ENCODE measurements around the gene LGR4. TPM values are rescaled to one million over a fixed set of nuclear protein-coding genes. Genes with fewer than 3 reads are reported as not detected.

The LGR4 gene
- total and polyA plus RNA-seq, 9 of the 15 experiments (the other 6 are each of a cell fraction or from before 2014, with no cell fraction given), result 0.94 to 10.1 (median 5.8) TPM

DNA sequence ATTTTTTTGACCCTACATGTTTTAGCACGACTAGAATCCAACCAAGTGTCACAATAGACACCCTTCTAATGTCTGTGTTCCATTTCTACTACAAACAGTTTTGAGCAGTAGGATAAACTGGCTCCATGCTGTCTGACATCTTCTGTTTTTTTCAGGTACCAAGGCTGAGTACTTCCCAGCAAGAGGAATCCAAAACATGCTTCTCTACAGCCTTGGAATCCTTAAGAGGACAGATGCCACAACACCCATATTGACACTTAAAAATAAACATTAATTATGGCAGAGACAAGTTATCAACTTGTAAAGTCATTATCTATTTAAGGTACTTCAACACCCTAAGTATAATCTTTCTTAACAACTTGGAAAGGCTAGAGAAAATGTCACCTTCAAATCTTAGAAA is 54.2 kb downstream of the LGR4 start:
- Histone ChIP-seq H3K79me2 (ENCODE audit: control insufficient read depth, insufficient read depth, low read length) (peaks cover 43% of the 10 kb centered on the region; the same call in 2 of the 3 replicates), H3K4me1 (replicated peaks in 1 of 2; ENCODE audit: control insufficient read depth in 2 of 2, insufficient read depth in 2 of 2, low read length in 2 of 2) (peaks cover 6 to 72% of the 10 kb centered on the region in 2 experiments; a peak in 4 of 5 replicates), H3K9me1 (ENCODE audit: control insufficient read depth, insufficient read depth, low read length) (no peaks in the 10 kb centered on the region), H3K36me3 (ENCODE audit: control insufficient read depth, insufficient read depth, low read length) (no peaks in the 10 kb centered on the region), H2AFZ (ENCODE audit: low read depth, low read length) (no peak overlapping the region), H3K4me2 (ENCODE audit: insufficient read depth, low read length) (no peak overlapping the region), H3K27ac (ENCODE audit: extremely low read depth, low read depth, low read length) (peak overlapping the region; percentile 27; the same call in 2 of the 3 replicates), H3K9me3 (replicated peaks; ENCODE audit: control insufficient read depth, insufficient read depth, low read depth, low read length) (no peaks in the 10 kb centered on the region), H3K4me3 (no peak overlapping the region), H4K20me1 (replicated peaks; ENCODE audit: control insufficient read depth, insufficient read depth, low read length) (no peaks in the 10 kb centered on the region), H3K27me3 (ENCODE audit: control insufficient read depth in 2 of 2, insufficient read depth in 2 of 2, low read length in 2 of 2) (no peaks in the 10 kb centered on the region), H3K9ac (ENCODE audit: insufficient read depth in 1 of 2, low read depth in 2 of 2, low read length in 2 of 2) (no peak overlapping the region)
- ATAC-seq (no peak), DNase-seq (ENCODE audit: extremely low read depth in 1 of 4, low spot score in 3 of 4) (no peak), FAIRE-seq (no peak)
- no peak for TF ChIP-seq JUNB (CRISPR knock-in tag; conservative IDR thresholded peaks at IDR 0.05)
- TF ChIP-seq BMI1 (IDR thresholded peaks at IDR 0.05; ENCODE audit: low read length), result no peak
- TF ChIP-seq FOXJ2 (tag; IDR thresholded peaks at IDR 0.05), result no peak
- no peak for TF ChIP-seq SNIP1 (IDR thresholded peaks at IDR 0.05; ENCODE audit: low read depth)
- WGBS (ENCODE audit: insufficient coverage, low coverage, missing lambda C conversion rate), result 17% methylated on average over 1 of the region's 1 CpG
- BruUV-seq (replicated peaks), result no TSS peak
- in situ Hi-C loops (cut with MboI), result no loop called here
- ChIA-PET POLR2A (no interaction called here), CTCF (ENCODE audit: low intra/inter-chr PET ratio) (no interaction called here)
- intact Hi-C loops (cut with micrococcal nuclease), result no loop called here

DNA sequence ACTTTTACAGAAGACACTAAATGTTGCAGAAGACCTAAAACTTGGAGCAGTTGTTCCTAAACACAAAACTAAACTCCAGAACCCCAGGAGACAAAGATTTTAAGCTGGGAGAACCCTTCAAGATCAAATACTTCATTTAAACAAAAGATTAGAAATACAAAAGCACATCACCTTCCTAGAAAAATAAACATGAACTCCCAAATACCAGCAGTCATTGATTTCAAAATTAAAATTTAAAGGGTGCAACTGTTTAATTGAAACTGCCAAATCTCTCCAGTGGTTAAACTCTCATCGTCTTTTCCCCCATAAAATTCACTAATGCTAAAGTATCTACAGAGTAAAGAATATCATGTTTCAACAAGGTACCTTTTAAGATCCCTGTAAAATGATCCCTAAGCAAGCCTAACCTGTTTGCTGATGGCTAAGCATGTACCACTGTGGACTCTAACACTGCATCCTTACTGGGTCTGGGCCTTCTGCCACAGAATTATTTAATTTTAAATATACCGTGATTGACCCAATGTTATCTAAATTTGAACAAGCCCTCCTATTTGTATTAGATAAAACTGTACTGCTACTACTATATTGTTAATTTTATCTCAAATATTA is 55.9 kb downstream of the LGR4 start:
- peaks cover 32% of the 10 kb centered on the region; the same call in 2 of the 3 replicates for H3K79me2 ChIP-seq (ENCODE audit: control insufficient read depth, insufficient read depth, low read length)
- no peaks in the 10 kb centered on the region for H3K9me1 ChIP-seq (ENCODE audit: control insufficient read depth, insufficient read depth, low read length)
- H3K4me3 ChIP-seq, result no peak overlapping the region
- H3K4me1 ChIP-seq (replicated peaks in 1 of 2; ENCODE audit: control insufficient read depth in 2 of 2, insufficient read depth in 2 of 2, low read length in 2 of 2), result peaks cover 6 to 74% of the 10 kb centered on the region in 2 experiments; a peak in 4 of 5 replicates
- in situ Hi-C loops (cut with MboI) (no loop called here), intact Hi-C loops (cut with micrococcal nuclease) (no loop called here)
- no peaks in the 10 kb centered on the region for H3K9me3 ChIP-seq (replicated peaks; ENCODE audit: control insufficient read depth, insufficient read depth, low read depth, low read length)
- ChIA-PET POLR2A (interaction anchor here (1.5 to 2.4 kb wide), 2 partner anchors 10 to 21 kb away, joined by 4 to 7 read pairs; no protein-coding TSS in a partner anchor), CTCF (ENCODE audit: low intra/inter-chr PET ratio) (no interaction called here)
- H2AFZ ChIP-seq (ENCODE audit: low read depth, low read length), result 0 out of 2 replicates have a peak overlapping the region, but pooled peaks have one; percentile 44
- no peak overlapping the region for H3K9ac ChIP-seq (ENCODE audit: insufficient read depth in 1 of 2, low read depth in 2 of 2, low read length in 2 of 2)
- no peaks in the 10 kb centered on the region for H4K20me1 ChIP-seq (replicated peaks; ENCODE audit: control insufficient read depth, insufficient read depth, low read length)
- no TSS peak for BruUV-seq (replicated peaks)
- no peak for DNase-seq (ENCODE audit: extremely low read depth in 1 of 4, low spot score in 3 of 4)
- H3K4me2 ChIP-seq (ENCODE audit: insufficient read depth, low read length), result peak overlapping the region; percentile 34; the same call in 1 of the 2 replicates
- WGBS (ENCODE audit: insufficient coverage, low coverage, missing lambda C conversion rate), result 68% methylated on average over 2 of the region's 2 CpGs
- H3K27ac ChIP-seq (ENCODE audit: extremely low read depth, low read depth, low read length), result no peak overlapping the region
- no peaks in the 10 kb centered on the region for H3K27me3 ChIP-seq (ENCODE audit: control insufficient read depth in 2 of 2, insufficient read depth in 2 of 2, low read length in 2 of 2)
- no peaks in the 10 kb centered on the region; the same call in 2 of the 3 replicates for H3K36me3 ChIP-seq (ENCODE audit: control insufficient read depth, insufficient read depth, low read length)
- FAIRE-seq, result no peak
- no peak for ATAC-seq
- TF ChIP-seq ZNF75A (CRISPR knock-in tag; IDR thresholded peaks at IDR 0.05) (no peak), FOSL1 (tag; conservative IDR thresholded peaks at IDR 0.05) (no peak), RBM15 (IDR thresholded peaks at IDR 0.05; ENCODE audit: insufficient read depth, low read length) (no peak), ZNF699 (CRISPR knock-in tag; IDR thresholded peaks at IDR 0.05; ENCODE audit: insufficient replicate concordance) (no peak), PRPF4 (IDR thresholded peaks at IDR 0.05; ENCODE audit: insufficient read depth, low read depth, low read length, poor library complexity, severe bottlenecking) (no peak), ETV1 (tag; conservative IDR thresholded peaks at IDR 0.05; ENCODE audit: low read depth) (no peak), POLR2AphosphoS5 (IDR thresholded peaks at IDR 0.05; ENCODE audit: control insufficient read depth, insufficient read depth, low read depth, low read length) (no peak), ZNF707 (CRISPR knock-in tag; conservative IDR thresholded peaks at IDR 0.05) (no peak), POLR3A (IDR thresholded peaks at IDR 0.05; ENCODE audit: borderline replicate concordance, extremely low read depth, insufficient read depth, insufficient read length) (no peak), ETV6 (IDR thresholded peaks at IDR 0.05; ENCODE audit: borderline replicate concordance in 1 of 2, low read depth in 2 of 2, low read length in 1 of 2) (no peak), ETV6 (CRISPR knock-in tag; IDR thresholded peaks at IDR 0.05; ENCODE audit: borderline replicate concordance) (no peak), XRCC4 (IDR thresholded peaks at IDR 0.05; ENCODE audit: extremely low read depth, insufficient read depth, insufficient read length) (no peak), CHD2 (IDR thresholded peaks at IDR 0.05; ENCODE audit: low read depth, low read length) (no peak)
